Astrocyte of the cerebellum (primary cell): Measurements from ENCODE around the gene BMPR2.

Source experiments
- DNase-seq: peaks from one replicate; pipeline ENCODE4 v3.0.0-alpha.2; 2011; ENCODE audit warnings: low read depth
- H3K4me3 ChIP-seq: 2 replicates; pipeline ENCODE4 v1.5.1; 2011; ENCODE audit warnings: mild to moderate bottlenecking, low read depth, low read length, moderate library complexity
- in situ Hi-C: cut with HindIII; loops from 2 replicates; pipeline ENCODE4 v1.10.0; 2017; ENCODE audit warnings: low sequenced_read_pairs
- TF ChIP-seq, protein P1 (sequence below): IDR thresholded peaks from 2 replicates; pipeline ENCODE4 v1.5.1; 2012; ENCODE audit warnings: low read length, low read depth, moderate library complexity, mild to moderate bottlenecking; ENCODE audit errors: missing control alignments

The BMPR2 gene

DNA sequence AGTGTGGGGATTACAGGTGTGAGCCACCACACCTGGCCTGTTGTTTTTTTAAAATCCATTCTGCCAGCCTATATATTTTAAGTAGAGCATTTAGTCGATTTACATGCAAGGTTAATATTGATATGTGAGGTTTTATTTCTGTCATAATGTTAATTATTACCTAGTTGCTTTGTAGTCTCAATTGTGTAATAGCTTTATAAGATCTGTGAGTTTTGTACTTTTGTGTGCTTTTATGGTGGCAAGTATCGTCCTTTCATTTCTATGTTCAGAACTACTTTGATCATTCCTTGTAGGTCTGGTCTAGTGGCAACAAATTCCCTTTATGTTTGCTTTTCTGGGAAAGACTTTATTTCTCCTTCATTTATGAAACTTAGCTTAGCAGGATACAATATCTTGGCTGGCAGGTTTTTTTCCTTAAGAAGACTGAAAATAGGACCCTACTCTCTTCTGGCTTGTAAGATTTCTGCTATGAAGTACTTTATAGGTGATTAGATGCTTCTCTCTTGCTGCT is 207.6 kb downstream of the BMPR2 start:
- TF ChIP-seq, protein P1, sequence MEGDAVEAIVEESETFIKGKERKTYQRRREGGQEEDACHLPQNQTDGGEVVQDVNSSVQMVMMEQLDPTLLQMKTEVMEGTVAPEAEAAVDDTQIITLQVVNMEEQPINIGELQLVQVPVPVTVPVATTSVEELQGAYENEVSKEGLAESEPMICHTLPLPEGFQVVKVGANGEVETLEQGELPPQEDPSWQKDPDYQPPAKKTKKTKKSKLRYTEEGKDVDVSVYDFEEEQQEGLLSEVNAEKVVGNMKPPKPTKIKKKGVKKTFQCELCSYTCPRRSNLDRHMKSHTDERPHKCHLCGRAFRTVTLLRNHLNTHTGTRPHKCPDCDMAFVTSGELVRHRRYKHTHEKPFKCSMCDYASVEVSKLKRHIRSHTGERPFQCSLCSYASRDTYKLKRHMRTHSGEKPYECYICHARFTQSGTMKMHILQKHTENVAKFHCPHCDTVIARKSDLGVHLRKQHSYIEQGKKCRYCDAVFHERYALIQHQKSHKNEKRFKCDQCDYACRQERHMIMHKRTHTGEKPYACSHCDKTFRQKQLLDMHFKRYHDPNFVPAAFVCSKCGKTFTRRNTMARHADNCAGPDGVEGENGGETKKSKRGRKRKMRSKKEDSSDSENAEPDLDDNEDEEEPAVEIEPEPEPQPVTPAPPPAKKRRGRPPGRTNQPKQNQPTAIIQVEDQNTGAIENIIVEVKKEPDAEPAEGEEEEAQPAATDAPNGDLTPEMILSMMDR: no peak
- H3K4me3 ChIP-seq: no peak overlapping the region
- in situ Hi-C loops: no loop called here
- DNase-seq: no peak

DNA sequence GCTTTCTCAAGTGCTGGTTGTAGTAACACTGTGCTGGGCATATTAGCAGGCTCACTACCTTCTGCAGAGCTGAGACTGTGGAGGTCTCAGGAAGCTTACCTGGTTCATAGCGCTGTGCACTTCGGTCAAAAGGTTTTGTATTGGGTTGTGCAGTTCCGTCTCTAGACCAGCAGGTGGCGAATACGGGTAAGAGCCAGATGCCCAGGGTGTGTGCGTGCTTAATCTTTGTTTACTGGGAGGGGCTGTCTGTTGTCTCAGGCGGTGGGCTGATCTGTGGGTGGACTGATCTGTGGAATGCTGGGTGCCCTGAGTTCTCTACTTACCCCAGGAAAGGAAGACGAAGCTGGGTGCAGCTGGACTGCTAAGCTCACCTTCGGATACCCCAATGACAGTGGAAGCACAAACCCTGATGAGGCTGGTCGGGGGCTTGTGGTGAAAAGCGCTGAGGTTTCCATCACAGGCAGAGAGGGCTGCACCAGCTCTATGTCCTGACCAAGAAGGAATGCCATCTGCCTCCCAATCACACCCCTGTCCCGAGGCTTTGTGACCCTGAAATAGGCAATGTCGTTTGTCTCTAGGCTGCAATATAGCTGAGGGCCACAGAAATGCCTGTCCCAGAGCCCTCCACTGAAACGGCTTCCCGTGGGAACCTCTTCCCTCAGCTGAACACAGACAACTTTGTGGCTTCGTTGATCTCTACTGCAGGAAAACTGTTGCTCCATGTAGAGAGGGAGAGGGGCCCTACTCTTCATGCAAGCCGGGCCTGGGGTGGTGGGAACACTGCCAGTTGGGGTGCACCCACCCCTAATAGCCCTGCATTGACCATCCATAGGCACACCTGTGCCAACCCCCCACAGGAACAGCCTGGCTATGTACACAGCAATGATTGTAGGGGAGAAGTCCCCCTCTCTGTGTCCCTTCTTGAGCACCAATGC is 212.8 kb downstream of the BMPR2 start:
- peak; percentile 37 for DNase-seq
- TF ChIP-seq, protein P1: peak; percentile 94
- no peak overlapping the region for H3K4me3 ChIP-seq
- in situ Hi-C loops: no loop called here

DNA sequence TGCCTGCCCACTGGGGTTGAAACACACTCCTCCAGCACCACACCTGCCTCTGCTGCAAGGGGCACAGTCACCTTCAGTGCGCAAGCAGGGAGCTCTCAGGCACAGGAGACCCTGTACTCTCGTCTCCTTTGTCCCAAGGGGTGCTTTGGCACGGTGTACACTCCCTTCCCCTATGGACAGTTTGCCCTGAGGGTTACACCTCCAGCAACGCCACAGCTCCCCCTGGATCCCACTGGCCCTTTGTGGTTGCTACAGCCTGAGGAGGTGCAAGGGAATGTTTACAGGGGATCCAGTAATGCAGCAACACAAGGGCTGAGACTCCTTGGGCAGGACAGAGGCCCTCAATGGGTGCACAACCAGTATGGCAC is 213.4 kb downstream of the BMPR2 start:
- in situ Hi-C loops: no loop called here
- no peak overlapping the region for H3K4me3 ChIP-seq
- no peak for DNase-seq
- TF ChIP-seq, protein P1: no peak

DNA sequence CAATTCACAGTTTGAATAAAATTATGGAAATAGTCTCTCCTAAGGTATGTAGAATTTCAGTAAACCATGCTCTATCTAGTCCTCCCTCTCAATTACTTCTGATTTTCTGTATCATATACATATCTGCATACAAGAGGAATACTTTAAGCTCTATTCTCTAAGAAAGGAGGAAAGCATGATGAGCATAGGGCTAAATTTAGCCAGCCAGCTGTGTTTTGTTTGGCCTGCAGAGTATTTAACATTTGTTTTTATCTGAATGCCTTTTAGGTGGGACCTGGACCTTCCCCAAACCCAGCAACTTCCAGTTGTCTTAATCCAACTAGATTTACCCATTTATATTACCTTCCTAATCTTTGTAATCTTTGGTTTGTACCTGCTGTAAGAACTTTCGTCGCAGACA is 216.4 kb downstream of the BMPR2 start:
- DNase-seq: no peak
- TF ChIP-seq, protein P1: no peak
- H3K4me3 ChIP-seq: no peak overlapping the region
- in situ Hi-C loops: no loop called here

DNA sequence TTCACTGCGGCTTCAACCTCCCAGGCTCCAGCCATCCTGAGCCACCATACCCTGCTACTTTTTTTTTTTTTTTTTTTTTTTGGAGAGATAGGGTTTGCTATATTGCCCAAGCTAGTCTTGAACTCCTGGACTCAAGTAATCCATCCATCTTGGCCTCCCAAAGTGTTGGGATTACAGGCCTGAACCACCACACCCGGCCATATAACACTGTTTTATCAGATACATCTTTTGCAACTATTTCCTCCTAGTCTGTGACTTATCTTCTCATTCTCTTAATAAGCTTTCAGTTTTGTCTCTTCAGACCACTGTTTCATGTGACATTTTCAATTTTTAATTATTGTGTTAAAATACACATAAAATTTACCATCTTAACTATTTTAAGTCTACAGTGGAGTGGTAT is 223.0 kb downstream of the BMPR2 start:
- TF ChIP-seq, protein P1: no peak
- DNase-seq: no peak
- no peak overlapping the region for H3K4me3 ChIP-seq
- in situ Hi-C loops: no loop called here

DNA sequence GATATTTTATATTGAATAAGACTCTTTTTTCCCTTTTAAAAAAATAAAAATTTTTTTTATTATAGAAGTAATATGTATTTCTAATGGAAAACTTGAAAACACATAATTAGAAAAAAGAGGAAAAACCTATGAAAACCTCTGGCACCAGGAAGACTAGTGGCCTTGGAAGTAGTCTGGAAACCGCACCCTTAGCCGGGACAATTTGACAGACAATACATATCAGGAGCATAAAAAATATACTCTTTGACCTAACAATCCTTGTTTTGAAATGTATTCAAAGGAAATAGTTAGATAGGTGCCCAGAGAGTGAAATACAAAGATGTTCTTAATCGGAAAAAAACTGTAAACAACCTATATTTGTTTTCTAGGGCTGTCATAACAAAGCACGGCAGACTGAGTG is 223.8 kb downstream of the BMPR2 start:
- TF ChIP-seq, protein P1: no peak
- in situ Hi-C loops: no loop called here
- no peak for DNase-seq
- H3K4me3 ChIP-seq: no peak overlapping the region
